IMR-90 (cell line): ENCODE measurements around the gene EXOC3L4. TPM values are rescaled to one million over a fixed set of nuclear protein-coding genes. Genes with fewer than 3 reads are reported as not detected.

Experiments
- ATAC-seq: fragments of 200-7000 bp; cut with Tn5 transposase; 2 replicates; pipeline ENCODE4 v1.9.1; 2020; ENCODE audit warnings: low read depth, mild to moderate bottlenecking, moderate library complexity
- BruUV-seq: library from RNA; stranded (reverse); fragments of 400-500 nt; replicated peaks from 2 replicates; lab custom pipeline; 2021; lab: Mats Ljungman, UMichigan
- CTCF ChIA-PET: fragments of 300-600 bp; formaldehyde crosslinking; extraction: SDS; loops from one replicate; lab custom pipeline; 2021; ENCODE audit warnings: antibody characterized with exemption; lab: Yijun Ruan, JAX
- POLR2A ChIA-PET: fragments of 300-600 bp; sonication (Branson Sonifier 250); formaldehyde crosslinking; loops from one replicate; lab custom pipeline; 2022; ENCODE audit warnings: antibody characterized with exemption; ENCODE audit not compliant: unreplicated experiment; lab: Charles Lee
- DNase-seq: peaks from one replicate; pipeline ENCODE4 v3.0.0; 2013
- H2AFZ ChIP-seq: replicated peaks from 2 replicates; pipeline ENCODE3; 2013; ENCODE audit warnings: low read length, mild to moderate bottlenecking; ENCODE audit not compliant: poor library complexity
- H2AK5ac ChIP-seq: 2 replicates; pipeline ENCODE4 v1.6.1; 2013; ENCODE audit warnings: low read depth, low read length, inconsistent platforms
- H2AK9ac ChIP-seq: replicated peaks from 2 replicates; pipeline ENCODE3; 2013; ENCODE audit warnings: mild to moderate bottlenecking, low read depth, low read length, moderate library complexity; ENCODE audit not compliant: poor library complexity
- H2BK120ac ChIP-seq: 2 replicates; pipeline ENCODE4 v1.6.1; 2013; ENCODE audit warnings: low read depth, low read length, inconsistent platforms
- H2BK15ac ChIP-seq: 3 replicates; pipeline ENCODE4 v1.6.1; 2013; ENCODE audit warnings: low read depth, low read length, inconsistent platforms
- H2BK20ac ChIP-seq: 2 replicates; pipeline ENCODE4 v1.6.1; 2013; ENCODE audit warnings: low read depth, mild to moderate bottlenecking, inconsistent platforms, low read length, moderate library complexity
- H2BK5ac ChIP-seq: 2 replicates; pipeline ENCODE4 v1.6.1; 2013; ENCODE audit warnings: mild to moderate bottlenecking, low read depth, low read length, inconsistent platforms; ENCODE audit not compliant: poor library complexity, severe bottlenecking
- H3K14ac ChIP-seq: replicated peaks from 2 replicates; pipeline ENCODE4 v1.6.1; 2013; ENCODE audit warnings: low read depth, low read length, inconsistent platforms
- H3K18ac ChIP-seq: 2 replicates; pipeline ENCODE4 v1.6.1; 2013; ENCODE audit warnings: low read depth, low read length, control low read depth
- H3K23ac ChIP-seq: 2 replicates; pipeline ENCODE4 v1.6.1; 2013; ENCODE audit warnings: low read depth, low read length, inconsistent platforms
- H3K27ac ChIP-seq: 2 replicates; pipeline ENCODE4 v1.5.1; 2013; ENCODE audit warnings: mild to moderate bottlenecking, control low read depth, low read length; ENCODE audit not compliant: insufficient read depth
- H3K27me3 ChIP-seq: 2 replicates; pipeline ENCODE4 v1.6.1; 2013; ENCODE audit warnings: low read length; ENCODE audit not compliant: control insufficient read depth, insufficient read depth
- H3K36me3 ChIP-seq: 2 replicates; pipeline ENCODE4 v1.6.1; 2013; ENCODE audit warnings: low read length, mixed read lengths; ENCODE audit not compliant: control insufficient read depth, insufficient read depth
- H3K4ac ChIP-seq: 2 replicates; pipeline ENCODE4 v1.6.1; 2013; ENCODE audit warnings: low read depth, low read length, inconsistent platforms
- H3K4me1 ChIP-seq: 2 replicates; pipeline ENCODE4 v1.6.1; 2013; ENCODE audit warnings: low read length, mixed read lengths; ENCODE audit not compliant: control insufficient read depth, insufficient read depth
- H3K4me2 ChIP-seq: 2 replicates; pipeline ENCODE4 v1.6.1; 2013; ENCODE audit warnings: low read depth, mild to moderate bottlenecking, control low read depth, low read length, moderate library complexity
- H3K4me3 ChIP-seq: 2 replicates; pipeline ENCODE4 v1.5.1; 2013; ENCODE audit warnings: low read depth, mild to moderate bottlenecking, control low read depth, low read length, moderate library complexity; ENCODE audit not compliant: insufficient read depth
- H3K56ac ChIP-seq: 2 replicates; pipeline ENCODE4 v1.6.1; 2013; ENCODE audit warnings: low read length, inconsistent platforms; ENCODE audit not compliant: insufficient read depth; ENCODE audit errors: extremely low read depth
- H3K79me1 ChIP-seq, 2 experiments: 2 replicates each; pipeline ENCODE4 v1.6.1; 2013; ENCODE audit warnings: low read length in 2 of 2, inconsistent platforms in 1 of 2, low read depth in 1 of 2
- H3K9ac ChIP-seq: 2 replicates; pipeline ENCODE4 v1.6.1; 2013; ENCODE audit warnings: low read depth, low read length, control low read depth
- H3K9me1 ChIP-seq: 2 replicates; pipeline ENCODE4 v1.6.1; 2013; ENCODE audit warnings: low read length, inconsistent platforms; ENCODE audit not compliant: insufficient read depth
- H3K9me3 ChIP-seq: 2 replicates; pipeline ENCODE4 v1.6.1; 2013; ENCODE audit warnings: low read length; ENCODE audit not compliant: control insufficient read depth, insufficient read depth
- H4K20me1 ChIP-seq: 2 replicates; pipeline ENCODE4 v1.6.1; 2013; ENCODE audit warnings: low read length, inconsistent platforms; ENCODE audit not compliant: insufficient read depth
- H4K5ac ChIP-seq: 2 replicates; pipeline ENCODE4 v1.6.1; 2013; ENCODE audit warnings: mild to moderate bottlenecking, low read depth, low read length, control low read depth
- H4K8ac ChIP-seq, 2 experiments: 2 replicates each; pipeline ENCODE4 v1.6.1; 2013; ENCODE audit warnings: low read depth in 2 of 2, low read length in 2 of 2, control low read depth in 1 of 2, inconsistent platforms in 1 of 2
- H4K91ac ChIP-seq: 2 replicates; pipeline ENCODE4 v1.6.1; 2013; ENCODE audit warnings: low read depth, low read length, inconsistent platforms; ENCODE audit not compliant: insufficient read depth
- BHLHE40 ChIP-seq: fragments of 150-350 bp; IDR thresholded peaks from 2 replicates; pipeline ENCODE4 v1.6.1; 2016; ENCODE audit warnings: mild to moderate bottlenecking, low read depth, low read length
- CEBPB ChIP-seq: IDR thresholded peaks from 2 replicates; pipeline ENCODE4 v1.6.1; 2012; ENCODE audit warnings: low read depth, low read length, improper control_type of control experiment
- CHD1 ChIP-seq: IDR thresholded peaks from 2 replicates; pipeline ENCODE4 v1.6.1; 2012; ENCODE audit warnings: low read depth, low read length, improper control_type of control experiment
- FOS ChIP-seq: fragments of 150-350 bp; IDR thresholded peaks from 2 replicates; pipeline ENCODE4 v1.6.1; 2016; ENCODE audit warnings: low read depth, low read length
- MAFK ChIP-seq: IDR thresholded peaks from 2 replicates; pipeline ENCODE4 v1.6.1; 2012; ENCODE audit warnings: low read depth, low read length, improper control_type of control experiment
- MAZ ChIP-seq: IDR thresholded peaks from 2 replicates; pipeline ENCODE4 v1.6.1; 2012; ENCODE audit warnings: low read depth, mild to moderate bottlenecking, low read length, improper control_type of control experiment, moderate library complexity, borderline replicate concordance
- MXI1 ChIP-seq: IDR thresholded peaks from 2 replicates; pipeline ENCODE4 v1.6.1; 2012; ENCODE audit warnings: low read depth, mild to moderate bottlenecking, low read length, moderate library complexity, borderline replicate concordance
- NFE2L2 ChIP-seq: fragments of 150-350 bp; IDR thresholded peaks from 2 replicates; pipeline ENCODE4 v1.6.1; 2016; ENCODE audit warnings: low read depth, mild to moderate bottlenecking, low read length
- POLR2A ChIP-seq: IDR thresholded peaks from 2 replicates; pipeline ENCODE4 v1.6.1; 2012; ENCODE audit warnings: mild to moderate bottlenecking, low read depth, low read length
- RAD21 ChIP-seq: IDR thresholded peaks from 2 replicates; pipeline ENCODE4 v1.6.1; 2012; ENCODE audit warnings: low read length, improper control_type of control experiment
- RCOR1 ChIP-seq: IDR thresholded peaks from 2 replicates; pipeline ENCODE4 v1.6.1; 2012; ENCODE audit warnings: mild to moderate bottlenecking, low read length, improper control_type of control experiment; ENCODE audit not compliant: insufficient replicate concordance
- RFX5 ChIP-seq: IDR thresholded peaks from 2 replicates; pipeline ENCODE4 v1.8.0; 2012; ENCODE audit warnings: low read depth, mild to moderate bottlenecking, low read length, moderate library complexity
- SMC3 ChIP-seq: fragments of 150-350 bp; IDR thresholded peaks from 2 replicates; pipeline ENCODE4 v1.6.1; 2016; ENCODE audit warnings: low read depth, mild to moderate bottlenecking, antibody characterized with exemption, low read length, moderate library complexity
- WGBS, 2 experiments: methylation state at CpG; one replicate each; pipeline versions ENCODE4 v1.1.5 to v1.1.7; 2013; ENCODE audit warnings: missing lambda C conversion rate in 2 of 2; ENCODE audit not compliant: insufficient read length in 1 of 2; ENCODE audit errors: extremely low coverage in 2 of 2; 5-methylcytosine and 5-hydroxymethylcytosine counted together
- dilution Hi-C: fragments of 300-500 bp; cut with HindIII; formaldehyde crosslinking; loops from one replicate; pipeline ENCODE4 v1.14.3; 2018; ENCODE audit warnings: low sequenced_read_pairs; ENCODE audit not compliant: unreplicated experiment
- in situ Hi-C: fragments of 300-500 bp; cut with MboI; formaldehyde crosslinking; loops from 3 replicates; pipeline ENCODE4 v1.14.3; 2019; ENCODE audit warnings: low sequenced_read_pairs, inconsistent platforms, mixed read lengths
- intact Hi-C: fragments of 100-400 bp; cut with micrococcal nuclease; formaldehyde crosslinking; loops from 2 replicates; pipeline ENCODE4 v1.10.0; 2022
- polyA plus RNA-seq, 3 experiments: library from polyadenylated mRNA; depleted of rRNA; stranded (reverse); fragments of >200 nt; gene quantifications; 2 replicates each; pipeline ENCODE4 v1.2.3, GENCODE V29; 2012; ENCODE audit warnings: low replicate concordance in 1 of 3
- total RNA-seq: library from RNA; depleted of rRNA; stranded (reverse); fragments of >200 nt; gene quantifications from 2 replicates; pipeline ENCODE4 v1.2.3, GENCODE V29; 2012
- TF ChIP-seq, protein P1 (sequence below): fragments of 150-350 bp; IDR thresholded peaks from 2 replicates; pipeline ENCODE4 v1.6.1; 2016; ENCODE audit warnings: low read depth, mild to moderate bottlenecking, low read length, moderate library complexity, borderline replicate concordance
- TF ChIP-seq, protein P2 (sequence below): conservative IDR thresholded peaks from 2 replicates; pipeline ENCODE4 v1.5.1; 2012; ENCODE audit warnings: mild to moderate bottlenecking, low read depth, low read length, improper control_type of control experiment
- TF ChIP-seq, protein P3 (sequence below): fragments of 150-350 bp; IDR thresholded peaks from 2 replicates; pipeline ENCODE4 v1.6.1; 2017; ENCODE audit warnings: mild to moderate bottlenecking, antibody characterized with exemption, low read length, low read depth

The EXOC3L4 gene
- total and polyA plus RNA-seq, 2 of the 4 experiments (the other 2 are of a cell fraction) = not detected

DNA sequence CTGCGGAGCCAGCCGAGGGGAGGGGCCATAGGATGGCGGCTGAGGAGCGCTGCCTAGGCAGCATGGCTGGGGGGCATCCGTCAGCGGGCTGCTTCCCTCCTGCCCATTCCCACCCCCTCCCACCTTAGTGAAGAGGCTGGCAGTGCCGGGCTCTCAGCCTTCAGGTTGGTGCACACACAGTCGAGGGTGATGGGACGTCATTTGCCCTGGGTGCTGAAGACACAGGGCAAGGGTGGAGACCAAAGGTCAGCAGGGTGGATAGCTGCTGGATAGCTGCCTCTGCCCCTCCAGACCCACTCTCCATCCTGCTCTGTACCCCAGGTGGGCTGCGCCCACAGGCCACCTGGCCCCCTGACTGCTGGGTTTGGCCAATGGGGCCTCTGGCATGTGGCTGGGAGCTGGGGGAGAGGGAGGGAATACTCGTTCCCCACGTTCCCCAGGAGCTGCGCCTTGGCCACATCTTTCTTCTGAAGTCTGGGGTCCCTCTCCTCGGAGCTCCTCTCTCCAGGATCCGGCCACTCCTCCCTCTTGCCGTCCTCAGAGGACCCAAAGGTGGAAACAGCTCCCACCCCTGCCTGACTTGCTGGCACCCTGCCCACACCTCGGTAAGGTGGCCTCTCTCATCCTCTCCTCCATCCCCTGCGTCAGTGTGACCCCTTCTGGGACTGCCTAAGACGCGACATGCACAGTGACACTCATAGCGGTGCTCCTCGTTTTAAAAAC lies 26.0 kb upstream of the EXOC3L4 start:
- Histone ChIP-seq H3K27ac (no peak overlapping the region), H2AK5ac (no peak overlapping the region), H2BK120ac (no peak overlapping the region), H2BK20ac (no peak overlapping the region), H4K20me1 (no peaks in the 10 kb centered on the region; the same call in 1 of the 2 replicates), H3K79me1 (no peaks in the 10 kb centered on the region), H4K5ac (no peak overlapping the region), H3K4me3 (no peak overlapping the region), H4K8ac (no peak overlapping the region), H2AFZ (no peak overlapping the region), H4K91ac (no peak overlapping the region), H3K9me3 (no peaks in the 10 kb centered on the region), H3K9ac (no peak overlapping the region), H3K9me1 (no peaks in the 10 kb centered on the region), H3K56ac (no peak overlapping the region), H3K4me2 (no peak overlapping the region), H3K36me3 (no peaks in the 10 kb centered on the region), H3K14ac (no peak overlapping the region), H3K18ac (no peak overlapping the region), H2BK15ac (no peak overlapping the region), H3K4ac (no peak overlapping the region), H2BK5ac (no peak overlapping the region), H3K27me3 (no peaks in the 10 kb centered on the region), H2AK9ac (no peak overlapping the region), H3K4me1 (peaks cover 2% of the 10 kb centered on the region; the same call in 1 of the 2 replicates), H3K23ac (no peak overlapping the region)
- no TSS peak for BruUV-seq
- no peak for DNase-seq
- in situ Hi-C loops = no loop called here
- WGBS, 2 experiments = 81% methylated on average over 6 of the region's 22 CpGs; no CpG with 5 or more reads in 1 of the 2 experiments
- ATAC-seq = no peak
- dilution Hi-C loops = no loop called here
- TF ChIP-seq POLR2A (no peak), FOS (no peak), CHD1 (no peak), BHLHE40 (no peak), MAFK (no peak), MXI1 (no peak), RCOR1 (no peak), CEBPB (no peak), RAD21 (no peak), RFX5 (no peak), NFE2L2 (no peak), MAZ (no peak), SMC3 (no peak)
- TF ChIP-seq, protein P1, sequence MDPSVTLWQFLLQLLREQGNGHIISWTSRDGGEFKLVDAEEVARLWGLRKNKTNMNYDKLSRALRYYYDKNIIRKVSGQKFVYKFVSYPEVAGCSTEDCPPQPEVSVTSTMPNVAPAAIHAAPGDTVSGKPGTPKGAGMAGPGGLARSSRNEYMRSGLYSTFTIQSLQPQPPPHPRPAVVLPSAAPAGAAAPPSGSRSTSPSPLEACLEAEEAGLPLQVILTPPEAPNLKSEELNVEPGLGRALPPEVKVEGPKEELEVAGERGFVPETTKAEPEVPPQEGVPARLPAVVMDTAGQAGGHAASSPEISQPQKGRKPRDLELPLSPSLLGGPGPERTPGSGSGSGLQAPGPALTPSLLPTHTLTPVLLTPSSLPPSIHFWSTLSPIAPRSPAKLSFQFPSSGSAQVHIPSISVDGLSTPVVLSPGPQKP = no peak
- TF ChIP-seq, protein P2, sequence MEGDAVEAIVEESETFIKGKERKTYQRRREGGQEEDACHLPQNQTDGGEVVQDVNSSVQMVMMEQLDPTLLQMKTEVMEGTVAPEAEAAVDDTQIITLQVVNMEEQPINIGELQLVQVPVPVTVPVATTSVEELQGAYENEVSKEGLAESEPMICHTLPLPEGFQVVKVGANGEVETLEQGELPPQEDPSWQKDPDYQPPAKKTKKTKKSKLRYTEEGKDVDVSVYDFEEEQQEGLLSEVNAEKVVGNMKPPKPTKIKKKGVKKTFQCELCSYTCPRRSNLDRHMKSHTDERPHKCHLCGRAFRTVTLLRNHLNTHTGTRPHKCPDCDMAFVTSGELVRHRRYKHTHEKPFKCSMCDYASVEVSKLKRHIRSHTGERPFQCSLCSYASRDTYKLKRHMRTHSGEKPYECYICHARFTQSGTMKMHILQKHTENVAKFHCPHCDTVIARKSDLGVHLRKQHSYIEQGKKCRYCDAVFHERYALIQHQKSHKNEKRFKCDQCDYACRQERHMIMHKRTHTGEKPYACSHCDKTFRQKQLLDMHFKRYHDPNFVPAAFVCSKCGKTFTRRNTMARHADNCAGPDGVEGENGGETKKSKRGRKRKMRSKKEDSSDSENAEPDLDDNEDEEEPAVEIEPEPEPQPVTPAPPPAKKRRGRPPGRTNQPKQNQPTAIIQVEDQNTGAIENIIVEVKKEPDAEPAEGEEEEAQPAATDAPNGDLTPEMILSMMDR = no peak
- TF ChIP-seq, protein P3, sequence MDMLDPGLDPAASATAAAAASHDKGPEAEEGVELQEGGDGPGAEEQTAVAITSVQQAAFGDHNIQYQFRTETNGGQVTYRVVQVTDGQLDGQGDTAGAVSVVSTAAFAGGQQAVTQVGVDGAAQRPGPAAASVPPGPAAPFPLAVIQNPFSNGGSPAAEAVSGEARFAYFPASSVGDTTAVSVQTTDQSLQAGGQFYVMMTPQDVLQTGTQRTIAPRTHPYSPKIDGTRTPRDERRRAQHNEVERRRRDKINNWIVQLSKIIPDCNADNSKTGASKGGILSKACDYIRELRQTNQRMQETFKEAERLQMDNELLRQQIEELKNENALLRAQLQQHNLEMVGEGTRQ = no peak
- ChIA-PET POLR2A (no interaction called here), CTCF (no interaction called here)
- intact Hi-C loops = no loop called here
